Cerebellar nuclear complex (tissue), 1 donor: ENCODE data around the gene C9orf72.

Experiments used
- DNase-seq, 2 experiments: peaks; one replicate each; lab custom pipeline; 2025; lab: John Stamatoyannopoulos, UW

Gene C9orf72

DNA sequence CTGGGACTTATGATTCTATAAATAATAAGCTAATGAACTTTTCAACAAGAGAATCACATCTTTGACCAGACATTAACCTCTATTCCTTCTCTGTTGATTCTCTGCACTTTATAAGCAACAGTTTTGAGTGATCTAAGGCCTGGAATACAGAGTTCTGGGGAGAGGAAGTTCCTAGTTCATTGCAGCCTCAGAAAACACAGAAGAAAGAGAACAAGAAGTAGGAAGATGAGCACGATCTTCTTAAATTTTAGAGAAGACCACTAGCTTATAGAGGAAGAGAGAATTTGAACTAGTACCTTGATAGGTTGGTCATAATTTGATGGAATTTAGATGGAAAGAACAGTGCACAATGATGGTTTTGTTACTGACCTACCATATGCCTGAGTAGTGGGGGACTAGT lies 8.5 kb upstream of the C9orf72 start:
- no peak for DNase-seq

GRCh38 chr9:27573634-27574590 lies 631 bp upstream of the C9orf72 start:
- DNase-seq, result peak; percentile 96 to 99

- peak in 1 of 2 experiments; percentile 29 for DNase-seq
These were observed 739 bp downstream of the C9orf72 start for GRCh38 chr9:27572566-27572917.

DNA sequence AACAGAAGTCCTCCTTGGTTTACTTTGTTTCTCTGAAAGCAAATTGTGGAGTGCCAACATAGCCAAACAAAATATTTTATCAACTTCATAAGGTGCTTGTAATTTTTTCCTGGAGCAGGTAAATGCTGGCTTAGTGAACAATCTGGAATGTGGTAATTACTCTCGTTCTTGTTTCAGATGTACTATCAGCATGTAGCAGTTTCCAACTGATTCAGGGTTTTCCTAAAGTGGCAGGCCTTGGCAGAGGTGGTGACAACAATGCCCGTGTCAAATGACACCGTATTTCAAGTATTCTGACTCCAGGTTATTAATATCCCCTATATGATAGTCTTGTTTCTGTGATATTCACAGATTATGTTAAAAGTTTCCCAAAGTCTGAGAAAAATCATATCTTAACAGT lies 1.2 kb downstream of the C9orf72 start:
- no peak for DNase-seq

DNA sequence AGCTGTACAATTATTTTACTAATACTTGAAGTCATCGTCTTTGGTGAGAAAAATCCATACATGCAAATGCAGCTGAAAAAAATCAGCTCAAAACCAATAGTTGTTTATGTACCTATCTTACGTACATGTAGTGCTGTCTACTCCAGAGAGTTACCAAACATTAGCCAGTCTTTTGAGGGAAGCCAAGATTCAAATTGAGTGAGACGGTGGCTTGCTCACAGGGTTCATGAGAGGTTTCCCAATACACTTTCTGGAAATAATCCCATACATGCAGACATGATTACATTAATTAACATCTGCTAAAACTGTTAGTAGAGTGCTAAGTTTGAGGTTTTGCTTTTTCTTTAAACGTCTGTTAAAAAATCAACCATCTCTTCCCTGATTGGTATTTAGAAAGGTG lies 2.3 kb downstream of the C9orf72 start:
- DNase-seq, result no peak

- no peak for DNase-seq
These were observed 3.9 kb downstream of the C9orf72 start for GRCh38 chr9:27569406-27569805.

GRCh38 chr9:27566118-27566517 lies 7.2 kb downstream of the C9orf72 start:
- no peak for DNase-seq

DNA sequence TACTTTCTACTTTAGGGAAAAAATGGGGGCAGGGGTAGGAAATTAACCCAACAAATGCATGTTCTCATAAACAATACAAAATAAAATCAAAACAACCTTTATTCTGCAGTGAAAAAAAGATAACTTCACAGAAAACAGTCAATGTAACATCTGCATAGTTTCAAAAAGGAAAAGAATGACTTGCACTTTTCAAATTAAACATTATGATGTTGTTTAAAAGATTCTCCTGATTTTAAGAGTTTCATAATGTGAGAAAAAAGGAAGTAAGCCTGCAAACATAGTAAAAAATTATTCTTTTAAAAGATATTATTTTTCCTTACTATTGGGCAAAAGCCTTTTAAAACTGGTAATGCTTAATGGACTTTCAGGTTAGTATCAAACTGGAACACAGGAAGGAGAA lies 7.6 kb downstream of the C9orf72 start:
- no peak for DNase-seq

- no peak for DNase-seq
These were observed 8.6 kb downstream of the C9orf72 start for GRCh38 chr9:27564670-27565069.

GRCh38 chr9:27563738-27564430 lies 9.4 kb downstream of the C9orf72 start:
- DNase-seq, result no peak

DNA sequence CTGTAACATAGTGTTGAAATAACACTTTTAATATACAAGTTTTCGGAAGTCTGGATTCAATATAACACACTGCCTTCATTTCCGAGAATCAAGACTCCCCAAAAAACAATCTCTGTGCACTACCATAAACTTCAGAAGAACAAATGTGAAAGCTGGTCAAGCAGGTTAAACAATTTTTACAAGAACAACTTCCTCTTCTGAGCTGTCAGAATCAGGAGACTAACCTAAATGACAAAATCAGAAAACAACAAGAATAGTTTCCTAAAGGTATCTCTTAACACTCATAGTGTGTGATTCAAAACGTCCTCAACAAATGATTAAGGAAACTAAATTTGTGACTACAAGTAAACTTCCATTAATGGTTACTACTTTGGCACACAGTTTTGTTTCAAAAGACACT lies 11.6 kb downstream of the C9orf72 start:
- DNase-seq, result no peak

- no peak for DNase-seq
These were observed 12.8 kb downstream of the C9orf72 start for GRCh38 chr9:27560457-27560856.

DNA sequence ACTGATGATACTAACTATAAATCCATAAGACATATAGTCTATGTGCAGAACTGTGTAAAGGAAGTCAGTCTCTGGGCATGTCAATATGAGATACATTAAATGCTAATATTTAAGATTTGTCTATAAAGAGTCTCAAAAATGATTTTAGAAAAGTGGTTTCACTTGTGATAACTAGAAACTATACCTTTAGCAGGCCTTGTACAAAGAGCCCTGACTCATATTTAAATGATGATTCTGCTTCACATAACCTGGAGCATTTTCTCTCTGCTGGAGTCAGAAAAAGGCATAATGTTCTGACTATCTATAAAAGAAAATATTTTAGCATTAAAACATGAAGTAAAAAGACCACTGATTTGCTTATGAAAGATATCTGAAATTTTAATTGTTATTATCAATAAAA lies 15.0 kb downstream of the C9orf72 start:
- no peak for DNase-seq

- no peak for DNase-seq
These were observed 16.8 kb downstream of the C9orf72 start for GRCh38 chr9:27556470-27556869.

DNA sequence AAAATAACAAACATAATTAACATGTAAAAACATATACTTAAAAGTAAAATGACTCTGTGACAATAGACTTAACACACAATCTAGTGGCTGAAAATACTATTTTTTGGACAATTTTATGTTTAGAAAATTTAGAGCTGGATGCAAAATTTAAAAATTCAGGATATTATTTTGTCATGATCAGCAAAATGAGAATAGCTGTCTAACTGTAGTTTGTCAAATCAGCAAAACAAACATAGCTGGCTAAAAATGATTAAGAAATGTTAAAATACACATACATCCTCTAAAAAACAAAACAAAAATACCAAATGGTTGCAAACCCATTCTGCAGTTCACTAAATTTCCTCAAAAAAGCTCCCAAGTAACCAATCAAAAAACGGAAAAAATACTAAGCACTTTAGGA lies 18.6 kb downstream of the C9orf72 start:
- no peak for DNase-seq

DNA sequence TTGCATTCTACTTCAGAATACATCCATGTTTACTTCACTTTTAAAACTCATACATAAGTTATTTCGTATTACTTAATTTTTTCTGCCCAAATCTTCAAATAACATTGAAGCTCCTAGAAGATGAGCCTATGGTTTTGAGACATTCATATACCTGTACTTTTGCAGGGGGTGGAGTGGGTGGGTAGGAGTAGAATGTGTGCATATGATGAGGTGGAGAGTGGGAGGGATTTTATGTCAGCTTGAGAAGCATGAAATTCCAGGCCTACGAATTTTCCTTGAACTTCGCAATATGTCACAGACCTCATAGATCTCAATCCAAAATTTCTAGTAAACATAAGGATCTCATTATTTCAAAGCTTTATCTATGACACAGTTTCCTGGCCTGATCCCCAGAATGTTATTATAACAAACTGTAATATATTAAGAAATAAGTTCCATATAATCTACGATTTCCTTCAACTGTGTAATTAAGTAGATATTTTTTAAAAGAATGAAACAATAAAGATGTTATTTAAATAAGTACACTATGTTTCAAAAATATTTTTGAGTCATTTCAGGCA lies 24.0 kb downstream of the C9orf72 start:
- no peak for DNase-seq

GRCh38 chr9:27548055-27548741 lies 25.1 kb downstream of the C9orf72 start:
- DNase-seq, result no peak

GRCh38 chr9:27545471-27545870 lies 27.8 kb downstream of the C9orf72 start:
- DNase-seq, result no peak

GRCh38 chr9:27542508-27542907 lies 30.8 kb downstream of the C9orf72 start:
- DNase-seq, result no peak

DNA sequence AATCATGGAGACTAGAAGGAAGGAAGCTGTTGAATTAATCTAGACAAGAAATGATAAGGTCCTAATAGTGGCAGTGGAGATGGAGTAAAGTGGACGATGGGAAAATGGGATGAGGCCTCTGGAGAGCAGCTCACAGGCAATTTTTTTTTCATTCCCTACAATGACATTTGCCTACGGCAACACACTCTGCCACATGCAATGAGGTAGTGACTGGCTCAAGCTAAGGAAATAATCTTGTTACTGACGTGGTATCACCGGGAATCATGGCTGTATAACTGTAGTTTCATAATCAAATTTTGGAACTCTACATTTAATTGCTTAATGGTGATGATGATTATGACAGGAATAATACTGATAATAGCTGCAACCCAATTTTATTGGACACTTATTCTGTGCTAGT lies 31.5 kb downstream of the C9orf72 start:
- no peak for DNase-seq

GRCh38 chr9:27540502-27540901 lies 32.8 kb downstream of the C9orf72 start:
- no peak for DNase-seq
